ENCODE measurements around the gene LIMD2. TPM values are rescaled to one million over a fixed set of nuclear protein-coding genes. Genes with fewer than 3 reads are reported as not detected.
A peak's percentile ranks its signal among the peaks of the same experiment; 100 is the strongest.

The LIMD2 gene
- total RNA-seq, 1 donor from 2014 or later: 54.8 TPM

DNA sequence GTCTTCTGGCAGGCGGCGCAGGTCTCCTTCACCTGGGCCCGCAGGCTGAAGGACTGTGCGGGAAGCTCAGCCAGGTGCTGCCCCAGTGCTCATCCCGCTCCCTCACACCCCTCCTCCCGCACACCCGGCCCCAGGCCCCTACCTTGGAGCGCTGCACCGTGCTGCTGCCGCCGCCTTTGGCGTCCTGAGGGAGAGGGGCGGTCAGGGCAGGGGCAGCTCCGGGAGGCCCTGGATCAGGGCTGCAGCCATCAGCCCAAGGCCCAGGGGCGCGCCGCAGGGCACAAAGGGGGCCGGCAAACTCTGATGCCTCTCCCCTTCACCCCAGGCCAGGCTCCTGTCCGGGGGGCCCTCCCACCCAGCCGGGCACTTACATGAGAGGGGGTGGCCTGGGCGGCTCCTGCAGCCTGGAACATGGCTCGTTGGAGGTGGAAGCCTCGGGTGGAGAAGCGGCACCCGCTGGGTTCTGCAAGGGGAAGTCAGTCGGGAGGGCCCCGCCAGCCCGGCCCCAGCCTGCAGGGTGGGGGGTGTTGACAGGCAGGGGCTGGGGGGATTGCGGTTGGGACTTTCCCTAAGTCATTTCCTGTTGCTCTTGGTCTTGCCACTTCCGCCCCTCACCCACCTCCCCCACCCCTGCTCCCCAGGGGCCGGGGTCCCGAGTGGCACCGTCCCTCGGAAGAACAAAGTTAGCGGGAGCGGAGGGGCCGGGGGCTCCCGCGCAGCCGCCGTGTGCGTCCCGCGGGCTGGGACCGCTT is 863 bp downstream of the LIMD2 start:
- Histone ChIP-seq H3K27me3 (ENCODE audit: insufficient read depth, low read length) (no peaks in the 10 kb centered on the region), H3K9ac (ENCODE audit: low read length) (peak overlapping the region; percentile 68), H3K9me3 (ENCODE audit: insufficient read depth, low read depth, low read length) (no peaks in the 10 kb centered on the region), H3K79me2 (ENCODE audit: insufficient read depth, low read length) (peaks cover 4% of the 10 kb centered on the region), H3K36me3 (ENCODE audit: insufficient read depth, low read length) (peaks cover 4% of the 10 kb centered on the region), H3K4me3 (ENCODE audit: insufficient read depth, low read depth, low read length) (peak overlapping the region; percentile 61), H3K4me2 (ENCODE audit: low read length) (peak overlapping the region; percentile 90), H3K4me1 (ENCODE audit: insufficient read depth, low read length) (peaks cover 11% of the 10 kb centered on the region), H2AFZ (ENCODE audit: low read depth, low read length) (no peak overlapping the region), H3K27ac (ENCODE audit: low read depth, low read length) (peak overlapping the region; percentile 2), H4K20me1 (ENCODE audit: insufficient read depth, low read length) (peaks cover 35% of the 10 kb centered on the region)
- no peaks in the 10 kb centered on the region for H3K27me3 Mint-ChIP-seq (ENCODE audit: low read depth, unreplicated experiment)
- DNase-seq (ENCODE audit: low read depth) (peak; percentile 18), FAIRE-seq (no peak)
- peaks cover 16% of the 10 kb centered on the region for H3K36me3 Mint-ChIP-seq (ENCODE audit: low read depth, unreplicated experiment)
- peaks cover 2% of the 10 kb centered on the region for H3K9me3 Mint-ChIP-seq (ENCODE audit: unreplicated experiment)
- peak overlapping the region; percentile 84 for H3K4me3 Mint-ChIP-seq (ENCODE audit: unreplicated experiment)
- TF ChIP-seq, protein P1, sequence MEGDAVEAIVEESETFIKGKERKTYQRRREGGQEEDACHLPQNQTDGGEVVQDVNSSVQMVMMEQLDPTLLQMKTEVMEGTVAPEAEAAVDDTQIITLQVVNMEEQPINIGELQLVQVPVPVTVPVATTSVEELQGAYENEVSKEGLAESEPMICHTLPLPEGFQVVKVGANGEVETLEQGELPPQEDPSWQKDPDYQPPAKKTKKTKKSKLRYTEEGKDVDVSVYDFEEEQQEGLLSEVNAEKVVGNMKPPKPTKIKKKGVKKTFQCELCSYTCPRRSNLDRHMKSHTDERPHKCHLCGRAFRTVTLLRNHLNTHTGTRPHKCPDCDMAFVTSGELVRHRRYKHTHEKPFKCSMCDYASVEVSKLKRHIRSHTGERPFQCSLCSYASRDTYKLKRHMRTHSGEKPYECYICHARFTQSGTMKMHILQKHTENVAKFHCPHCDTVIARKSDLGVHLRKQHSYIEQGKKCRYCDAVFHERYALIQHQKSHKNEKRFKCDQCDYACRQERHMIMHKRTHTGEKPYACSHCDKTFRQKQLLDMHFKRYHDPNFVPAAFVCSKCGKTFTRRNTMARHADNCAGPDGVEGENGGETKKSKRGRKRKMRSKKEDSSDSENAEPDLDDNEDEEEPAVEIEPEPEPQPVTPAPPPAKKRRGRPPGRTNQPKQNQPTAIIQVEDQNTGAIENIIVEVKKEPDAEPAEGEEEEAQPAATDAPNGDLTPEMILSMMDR (IDR thresholded peaks at IDR 0.05; ENCODE audit: insufficient read depth, low read depth, low read length): no peak
- no peak for TF ChIP-seq EZH2 (IDR thresholded peaks at IDR 0.05; ENCODE audit: insufficient read depth, low read length)
- H3K4me1 Mint-ChIP-seq (ENCODE audit: low read depth, unreplicated experiment): peaks cover 4% of the 10 kb centered on the region
- no peak overlapping the region for H3K27ac Mint-ChIP-seq (ENCODE audit: unreplicated experiment)

DNA sequence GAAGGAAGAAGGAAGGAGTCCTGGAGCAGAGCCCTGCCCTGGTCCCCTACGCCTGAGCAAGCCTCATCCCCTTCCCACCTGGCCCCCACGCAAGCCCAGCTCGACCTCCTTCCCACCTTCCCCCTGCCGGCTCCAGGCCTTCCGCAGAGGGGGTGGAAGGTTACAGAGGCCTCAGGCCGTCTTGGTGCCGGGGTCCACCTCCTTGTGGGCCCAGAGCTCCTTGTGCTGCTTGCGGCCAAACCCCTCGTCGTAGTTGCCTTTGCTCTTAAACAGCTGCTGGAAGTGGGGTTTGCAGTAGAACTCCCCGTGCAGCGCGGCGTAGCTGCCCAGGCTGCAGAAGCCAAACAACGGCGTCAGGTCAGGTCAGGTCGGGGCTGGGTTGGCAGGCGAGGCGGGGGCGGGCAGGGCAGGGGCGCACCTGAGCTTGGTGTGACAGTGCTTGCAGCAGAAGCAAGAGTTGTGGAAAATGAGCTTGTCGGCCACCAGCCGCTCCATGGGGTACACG is 1.5 kb downstream of the LIMD2 start:
- H3K79me2 ChIP-seq (ENCODE audit: insufficient read depth, low read length): peaks cover 4% of the 10 kb centered on the region
- peak overlapping the region; percentile 61 for H3K4me3 ChIP-seq (ENCODE audit: insufficient read depth, low read depth, low read length)
- Mint-ChIP-seq H3K4me3 (ENCODE audit: unreplicated experiment) (peak overlapping the region; percentile 79), H3K27ac (ENCODE audit: unreplicated experiment) (peak overlapping the region; percentile 41), H3K27me3 (ENCODE audit: low read depth, unreplicated experiment) (no peaks in the 10 kb centered on the region), H3K36me3 (ENCODE audit: low read depth, unreplicated experiment) (peaks cover 13% of the 10 kb centered on the region), H3K9me3 (ENCODE audit: unreplicated experiment) (no peaks in the 10 kb centered on the region), H3K4me1 (ENCODE audit: low read depth, unreplicated experiment) (peaks cover 4% of the 10 kb centered on the region)
- H3K9ac ChIP-seq (ENCODE audit: low read length): no peak overlapping the region
- peaks cover 30% of the 10 kb centered on the region for H4K20me1 ChIP-seq (ENCODE audit: insufficient read depth, low read length)
- peaks cover 1% of the 10 kb centered on the region for H3K36me3 ChIP-seq (ENCODE audit: insufficient read depth, low read length)
- peak overlapping the region; percentile 90 for H3K4me2 ChIP-seq (ENCODE audit: low read length)
- peaks cover 11% of the 10 kb centered on the region for H3K4me1 ChIP-seq (ENCODE audit: insufficient read depth, low read length)
- H3K27me3 ChIP-seq (ENCODE audit: insufficient read depth, low read length): no peaks in the 10 kb centered on the region
- no peaks in the 10 kb centered on the region for H3K9me3 ChIP-seq (ENCODE audit: insufficient read depth, low read depth, low read length)
- H3K27ac ChIP-seq (ENCODE audit: low read depth, low read length): no peak overlapping the region
- no peak overlapping the region for H2AFZ ChIP-seq (ENCODE audit: low read depth, low read length)
- FAIRE-seq (no peak), DNase-seq (ENCODE audit: low read depth) (no peak)
- TF ChIP-seq, protein P1 (IDR thresholded peaks at IDR 0.05; ENCODE audit: insufficient read depth, low read depth, low read length): no peak

Measured in astrocyte (in vitro differentiated cells and primary cell).